HL-60/S4 (cell line): Measurements from ENCODE around the gene IL5RA.

Source experiments
- in situ Hi-C: fragments of 300-500 bp; cut with MboI; formaldehyde crosslinking; loops from 2 replicates; pipeline ENCODE4 v1.14.3; 2022; ENCODE audit warnings: low sequenced_read_pairs

Gene IL5RA

DNA sequence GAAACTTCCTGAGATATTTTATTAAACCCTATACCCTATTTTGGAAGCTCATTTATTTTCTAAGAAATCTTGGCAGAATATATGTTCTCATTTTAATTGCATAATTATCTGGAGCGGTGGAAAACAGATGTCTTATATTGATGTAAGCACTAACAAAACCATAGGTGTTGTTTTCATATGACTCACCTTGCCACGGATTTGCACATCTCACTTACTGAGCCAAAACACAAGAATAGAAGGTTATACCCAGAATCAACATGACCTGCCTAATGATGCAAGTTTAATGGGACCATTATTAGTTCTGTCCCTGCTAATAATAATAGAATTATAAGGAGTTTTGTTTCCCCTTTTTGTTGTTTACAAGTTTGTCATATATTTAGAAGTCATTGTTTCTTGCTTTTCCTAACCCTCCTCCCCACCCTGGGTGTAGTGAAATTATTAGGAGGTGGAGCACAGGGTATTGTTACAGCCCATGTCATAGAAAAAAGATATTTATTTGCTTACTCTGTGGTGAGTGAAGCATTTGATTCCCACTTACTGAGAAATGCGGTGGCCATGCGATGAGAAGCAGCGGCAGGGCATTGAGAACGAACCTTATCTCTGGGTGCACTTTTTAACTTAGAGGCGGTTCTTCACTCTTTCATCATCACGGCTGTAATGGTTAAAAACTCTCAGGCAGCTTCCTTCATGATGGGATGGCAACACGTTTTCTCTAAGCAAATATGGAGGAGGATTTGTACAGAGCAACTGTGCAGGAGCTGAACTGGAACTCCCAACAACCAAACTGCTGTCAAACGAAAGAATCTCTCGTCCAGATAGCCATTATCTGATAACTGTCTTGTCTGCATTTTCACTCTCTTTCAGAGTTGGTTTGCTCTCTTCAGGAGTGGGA is 521 bp downstream of the IL5RA start:
- in situ Hi-C loops, result no loop called here

DNA sequence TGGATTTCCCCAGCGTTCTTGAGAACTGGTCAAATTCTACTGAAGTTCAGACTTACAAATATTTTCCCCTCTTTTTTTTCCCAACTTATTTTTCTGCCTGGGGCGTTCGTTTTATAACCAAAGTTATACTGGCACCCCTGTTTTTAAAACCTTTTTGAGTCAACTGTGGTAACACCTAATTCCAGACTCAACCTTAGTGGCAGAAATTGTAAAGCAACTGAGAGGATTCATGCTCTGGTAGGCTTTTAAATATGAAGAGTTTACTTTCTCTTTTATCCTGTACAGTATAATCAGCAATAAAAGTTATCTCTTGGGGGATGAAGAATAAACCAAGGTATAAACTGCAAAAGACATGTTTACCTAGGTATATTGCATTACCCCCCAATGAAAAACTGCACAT is 2.3 kb downstream of the IL5RA start:
- in situ Hi-C loops, result no loop called here

GRCh38 chr3:3107181-3107580 is 3.0 kb downstream of the IL5RA start:
- in situ Hi-C loops, result no loop called here

- in situ Hi-C loops, result no loop called here
These were observed 4.4 kb downstream of the IL5RA start for GRCh38 chr3:3105815-3106214.

GRCh38 chr3:3105246-3105645 is 4.9 kb downstream of the IL5RA start:
- in situ Hi-C loops, result no loop called here

DNA sequence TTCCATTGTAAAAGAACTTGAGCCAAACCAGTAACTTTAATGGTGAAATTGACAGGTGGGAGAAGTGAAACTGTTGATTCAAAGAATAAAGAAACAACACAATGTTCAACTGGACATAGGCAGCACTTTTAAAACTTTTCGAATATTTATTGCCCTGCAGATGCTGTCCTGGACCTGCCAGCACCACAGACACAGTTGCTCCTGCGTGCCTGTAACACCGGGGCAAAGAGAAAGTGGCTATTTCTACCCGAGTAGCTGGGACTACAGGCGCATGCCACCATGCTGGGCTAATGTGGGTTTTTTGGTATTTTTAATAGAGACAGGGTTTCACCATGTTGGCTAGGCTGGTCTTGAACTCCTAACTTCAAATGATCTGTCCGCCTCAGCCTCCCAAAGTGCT is 7.4 kb downstream of the IL5RA start:
- in situ Hi-C loops, result no loop called here

- in situ Hi-C loops, result no loop called here
These were observed 8.3 kb downstream of the IL5RA start for GRCh38 chr3:3101660-3102458.

DNA sequence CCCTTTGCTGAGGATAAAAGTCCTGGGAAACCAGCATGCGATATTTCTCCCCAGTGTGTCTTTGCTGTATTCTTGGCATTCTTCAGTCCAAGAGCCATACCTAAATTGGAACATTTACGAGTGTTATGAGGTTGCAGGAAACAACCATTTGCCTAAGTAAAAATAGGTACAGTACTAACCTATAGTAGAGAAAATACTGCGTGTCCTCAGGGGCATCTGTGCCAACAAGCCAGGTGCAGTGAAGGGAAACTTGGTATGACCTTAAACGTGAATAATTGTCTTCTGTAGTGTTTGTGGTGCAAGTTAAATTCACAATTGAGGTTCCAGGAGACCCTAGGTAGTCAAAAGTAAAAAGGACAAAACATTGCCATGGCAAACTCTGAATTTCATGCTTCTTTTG is 12.2 kb downstream of the IL5RA start:
- in situ Hi-C loops, result no loop called here

GRCh38 chr3:3089017-3089416 is 21.2 kb downstream of the IL5RA start:
- in situ Hi-C loops, result no loop called here

- in situ Hi-C loops, result no loop called here
These were observed 22.3 kb downstream of the IL5RA start for GRCh38 chr3:3087716-3088465.

GRCh38 chr3:3087279-3087678 is 22.9 kb downstream of the IL5RA start:
- in situ Hi-C loops, result no loop called here

DNA sequence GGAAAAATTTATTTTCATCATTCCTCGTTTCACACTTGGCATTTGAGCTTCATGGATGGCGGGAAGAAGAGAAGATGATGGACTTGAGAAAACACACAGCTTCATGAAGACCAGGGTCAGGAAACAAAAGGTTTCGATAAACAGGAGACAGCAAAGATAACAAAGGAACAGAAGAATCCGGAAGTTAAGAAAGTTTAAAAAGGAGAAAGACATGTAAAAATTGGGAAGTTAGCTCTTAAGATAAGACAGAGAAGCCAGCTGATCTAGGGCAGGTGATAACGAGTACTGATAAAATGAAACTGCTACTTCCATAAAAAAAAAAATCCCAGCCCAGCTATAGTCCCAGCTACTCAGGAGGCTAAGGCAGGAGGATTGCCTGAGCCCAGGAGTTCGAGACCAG is 23.9 kb downstream of the IL5RA start:
- in situ Hi-C loops, result no loop called here

- in situ Hi-C loops, result no loop called here
These were observed 24.4 kb downstream of the IL5RA start for GRCh38 chr3:3085782-3086181.

- in situ Hi-C loops, result no loop called here
These were observed 25.3 kb downstream of the IL5RA start for GRCh38 chr3:3084890-3085289.

DNA sequence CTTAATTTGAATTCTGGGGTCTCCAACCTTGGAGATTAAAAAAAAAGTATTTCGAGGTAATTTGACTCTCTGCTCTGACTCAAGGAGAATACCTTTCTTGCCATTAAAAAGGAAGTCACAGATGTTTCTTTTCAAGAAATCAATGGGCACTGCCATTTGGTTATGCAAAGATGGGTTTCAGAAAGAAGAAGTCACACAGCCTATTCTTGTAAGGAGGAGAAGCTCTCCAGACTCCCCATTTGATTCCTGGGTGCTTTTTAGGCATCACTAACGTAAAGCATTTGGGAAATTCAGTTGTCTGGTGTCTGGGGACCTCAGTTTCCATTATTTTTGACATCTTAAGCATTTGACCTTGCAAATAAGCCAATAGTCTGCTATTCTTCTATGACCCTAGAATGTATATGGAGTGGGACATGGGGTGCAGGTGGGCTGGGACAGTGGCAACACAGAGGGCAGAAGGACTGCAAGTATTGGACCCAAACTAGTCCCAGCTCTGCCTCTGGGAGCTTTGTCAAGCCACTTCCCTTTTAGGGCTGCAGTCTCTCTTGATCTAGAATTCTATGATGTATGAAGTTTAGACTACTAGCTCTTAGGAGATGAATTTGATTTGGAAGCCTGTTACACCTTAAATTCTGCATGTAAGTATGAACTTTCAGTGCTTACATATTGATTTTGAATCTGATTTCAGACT is 27.8 kb downstream of the IL5RA start:
- in situ Hi-C loops, result no loop called here

- in situ Hi-C loops, result no loop called here
These were observed 28.6 kb downstream of the IL5RA start for GRCh38 chr3:3081381-3082233.

DNA sequence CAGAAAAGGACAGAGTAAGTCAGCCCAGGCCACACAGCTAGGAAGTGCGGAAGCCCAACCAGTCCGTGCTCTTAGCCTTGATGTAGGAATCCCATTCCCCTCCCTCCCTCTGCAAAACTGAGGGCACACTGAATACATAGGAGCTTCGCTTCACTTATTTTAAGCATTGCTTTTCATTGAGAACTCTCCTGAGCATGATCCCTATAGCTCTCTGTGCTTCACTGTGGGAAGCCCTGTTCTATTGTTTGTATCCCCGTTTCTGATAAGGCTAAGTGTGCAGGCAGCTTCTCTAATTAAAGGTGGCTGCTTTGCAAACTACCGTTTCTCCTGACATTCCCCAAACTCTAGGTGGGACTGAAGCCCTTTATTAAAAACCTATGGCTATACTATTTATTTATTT is 29.9 kb downstream of the IL5RA start:
- in situ Hi-C loops, result no loop called here

GRCh38 chr3:3074551-3075257 is 35.5 kb downstream of the IL5RA start:
- in situ Hi-C loops, result no loop called here

GRCh38 chr3:3071136-3071535 is 39.0 kb downstream of the IL5RA start:
- in situ Hi-C loops, result no loop called here
